HUES64 (cell line): Measurements from ENCODE around the gene ADIPOR2.

Experiments used
- H3K27ac ChIP-seq: 2 replicates; pipeline ENCODE4 v1.7.0; 2013; ENCODE audit warnings: low read depth, low read length, inconsistent platforms
- H3K27me3 ChIP-seq: 2 replicates; pipeline ENCODE4 v1.6.1; 2013; ENCODE audit warnings: mild to moderate bottlenecking, low read length; ENCODE audit not compliant: insufficient read depth
- H3K36me3 ChIP-seq: 2 replicates; pipeline ENCODE4 v1.6.1; 2013; ENCODE audit warnings: mild to moderate bottlenecking, low read length; ENCODE audit not compliant: insufficient read depth
- H3K4me1 ChIP-seq: 2 replicates; pipeline ENCODE4 v1.6.1; 2013; ENCODE audit warnings: mild to moderate bottlenecking, low read length, moderate library complexity; ENCODE audit not compliant: insufficient read depth
- H3K4me3 ChIP-seq: 2 replicates; pipeline ENCODE4 v1.5.1; 2013; ENCODE audit warnings: mild to moderate bottlenecking, low read length, moderate library complexity
- H3K9ac ChIP-seq: 2 replicates; pipeline ENCODE4 v1.6.1; 2013; ENCODE audit warnings: mild to moderate bottlenecking, low read depth, low read length
- H3K9me3 ChIP-seq: 2 replicates; pipeline ENCODE4 v1.6.1; 2013; ENCODE audit warnings: low read depth, low read length; ENCODE audit not compliant: insufficient read depth
- WGBS: fragments of 150-250, 120-280 bp; methylation state at CpG from one replicate; pipeline ENCODE4 v1.1.7; 2013; ENCODE audit warnings: missing lambda C conversion rate; 5-methylcytosine and 5-hydroxymethylcytosine counted together

Gene ADIPOR2

DNA sequence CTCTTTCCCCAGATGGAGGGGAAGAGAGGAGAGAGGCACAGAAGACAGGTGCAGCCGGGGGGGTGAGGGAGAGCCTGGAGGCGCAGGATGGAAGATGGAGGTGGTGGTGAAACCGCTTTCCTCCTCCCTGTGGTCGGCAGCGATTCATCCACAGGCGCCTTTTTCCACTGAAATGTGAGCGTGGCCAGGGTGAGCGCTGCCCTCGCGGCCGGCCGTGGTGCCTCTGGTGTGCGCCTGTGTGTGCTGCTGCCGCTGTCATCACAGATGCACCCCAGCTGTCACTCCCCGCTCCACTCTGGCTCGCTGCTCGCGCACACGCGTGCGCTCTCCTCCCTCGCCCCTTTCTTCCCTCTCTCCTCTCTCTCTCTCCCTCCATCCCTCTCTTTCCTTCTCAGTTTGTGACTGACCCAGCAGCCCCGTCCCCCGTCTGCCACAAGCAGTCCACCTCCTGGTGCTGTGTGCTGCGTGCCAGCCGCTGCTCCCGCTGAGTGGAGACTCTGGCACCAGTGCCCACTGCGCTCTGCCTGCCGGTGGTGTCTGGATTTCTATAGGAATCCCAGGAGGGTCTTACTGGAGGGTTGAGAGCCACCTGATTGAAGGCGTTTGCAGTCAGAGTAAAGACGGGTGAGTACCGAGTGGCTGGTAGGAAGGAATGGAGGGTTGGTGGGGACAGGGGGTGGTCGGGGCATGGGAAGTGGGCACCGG is 129.5 kb downstream of the ADIPOR2 start, which contains the start of gene LRTM2:
LRTM2 (plus strand) TSS at position 375 of the 705 bp plus-strand sequence. CDS start 7,584 bp downstream, outside the sequence.
- peak within 1 kb of the TSS; percentile 39 for H3K4me3 ChIP-seq
- H3K9ac ChIP-seq, result no peak within 1 kb of the TSS
- 28% methylated on average over 34 of the region's 34 CpGs for WGBS
- peaks cover 40% of the 10 kb centered on the region for H3K27me3 ChIP-seq
- H3K4me1 ChIP-seq, result no peaks in the 10 kb centered on the region
- H3K9me3 ChIP-seq, result no peaks in the 10 kb centered on the region
- no peaks in the 10 kb centered on the region for H3K36me3 ChIP-seq
- no peak within 1 kb of the TSS for H3K27ac ChIP-seq

GRCh38 chr12:1820896-1821291 is 130.0 kb downstream of the ADIPOR2 start:
- H3K9ac ChIP-seq, result no peak overlapping the region
- WGBS, result 87% methylated on average over 11 of the region's 11 CpGs
- no peak overlapping the region; the same call in 1 of the 2 replicates for H3K4me3 ChIP-seq
- H3K27me3 ChIP-seq, result peaks cover 40% of the 10 kb centered on the region
- H3K36me3 ChIP-seq, result no peaks in the 10 kb centered on the region
- no peak overlapping the region for H3K27ac ChIP-seq
- no peaks in the 10 kb centered on the region for H3K4me1 ChIP-seq
- H3K9me3 ChIP-seq, result no peaks in the 10 kb centered on the region

DNA sequence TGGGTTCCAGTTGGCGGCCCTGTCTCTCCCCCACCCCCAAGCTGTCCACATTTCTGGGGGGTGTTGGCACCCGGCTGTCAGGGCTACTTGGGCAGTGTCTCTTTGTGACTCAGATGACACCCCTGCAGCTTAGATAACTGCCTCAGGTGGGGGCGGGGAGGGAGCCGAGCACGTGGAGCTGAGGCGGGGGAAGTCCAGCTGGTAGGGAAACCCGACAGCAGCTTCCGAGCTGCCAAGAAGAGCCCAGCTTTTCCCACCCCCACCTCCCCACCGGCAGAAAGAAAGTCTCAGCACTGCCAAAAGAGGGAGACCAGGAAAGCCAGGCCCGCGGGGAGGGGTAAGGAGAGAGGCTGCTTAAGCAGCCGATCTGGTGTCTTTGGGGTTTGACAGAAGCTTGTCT is 130.9 kb downstream of the ADIPOR2 start:
- H3K9me3 ChIP-seq, result no peaks in the 10 kb centered on the region
- no peak overlapping the region for H3K27ac ChIP-seq
- no peaks in the 10 kb centered on the region for H3K4me1 ChIP-seq
- 36% methylated on average over 9 of the region's 12 CpGs for WGBS
- H3K9ac ChIP-seq, result no peak overlapping the region
- peaks cover 40% of the 10 kb centered on the region for H3K27me3 ChIP-seq
- H3K36me3 ChIP-seq, result no peaks in the 10 kb centered on the region
- no peak overlapping the region for H3K4me3 ChIP-seq

GRCh38 chr12:1822699-1823098 is 131.8 kb downstream of the ADIPOR2 start:
- Histone ChIP-seq H3K4me3 (no peak overlapping the region), H3K27me3 (peaks cover 40% of the 10 kb centered on the region), H3K36me3 (no peaks in the 10 kb centered on the region), H3K9ac (no peak overlapping the region), H3K9me3 (no peaks in the 10 kb centered on the region), H3K4me1 (no peaks in the 10 kb centered on the region), H3K27ac (no peak overlapping the region)
- 77% methylated on average over 11 of the region's 11 CpGs for WGBS

DNA sequence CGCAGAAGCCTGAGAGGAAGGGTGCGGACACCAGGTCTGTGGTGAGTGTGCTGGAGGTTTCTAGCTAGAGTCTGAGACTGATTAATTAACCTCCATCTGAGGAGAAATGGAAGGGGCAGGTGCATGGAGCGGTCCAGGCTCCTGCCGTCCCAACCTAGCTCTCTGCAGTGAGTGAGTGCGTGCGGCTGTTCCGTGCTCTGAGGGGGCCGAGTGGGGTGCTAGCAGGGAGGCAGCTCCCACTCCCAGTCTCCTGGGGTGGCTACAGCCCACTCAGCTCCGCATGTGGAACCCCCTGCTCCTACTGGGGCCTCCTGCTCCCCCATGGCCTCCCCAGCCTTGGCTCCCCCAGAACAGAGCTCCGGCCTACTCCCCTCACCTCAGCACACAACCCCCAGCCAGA is 132.4 kb downstream of the ADIPOR2 start:
- 94% methylated on average over 10 of the region's 10 CpGs for WGBS
- H3K9ac ChIP-seq, result no peak overlapping the region
- H3K9me3 ChIP-seq, result no peaks in the 10 kb centered on the region
- H3K4me3 ChIP-seq, result no peak overlapping the region
- H3K36me3 ChIP-seq, result no peaks in the 10 kb centered on the region
- no peak overlapping the region for H3K27ac ChIP-seq
- no peaks in the 10 kb centered on the region for H3K4me1 ChIP-seq
- H3K27me3 ChIP-seq, result peaks cover 40% of the 10 kb centered on the region

DNA sequence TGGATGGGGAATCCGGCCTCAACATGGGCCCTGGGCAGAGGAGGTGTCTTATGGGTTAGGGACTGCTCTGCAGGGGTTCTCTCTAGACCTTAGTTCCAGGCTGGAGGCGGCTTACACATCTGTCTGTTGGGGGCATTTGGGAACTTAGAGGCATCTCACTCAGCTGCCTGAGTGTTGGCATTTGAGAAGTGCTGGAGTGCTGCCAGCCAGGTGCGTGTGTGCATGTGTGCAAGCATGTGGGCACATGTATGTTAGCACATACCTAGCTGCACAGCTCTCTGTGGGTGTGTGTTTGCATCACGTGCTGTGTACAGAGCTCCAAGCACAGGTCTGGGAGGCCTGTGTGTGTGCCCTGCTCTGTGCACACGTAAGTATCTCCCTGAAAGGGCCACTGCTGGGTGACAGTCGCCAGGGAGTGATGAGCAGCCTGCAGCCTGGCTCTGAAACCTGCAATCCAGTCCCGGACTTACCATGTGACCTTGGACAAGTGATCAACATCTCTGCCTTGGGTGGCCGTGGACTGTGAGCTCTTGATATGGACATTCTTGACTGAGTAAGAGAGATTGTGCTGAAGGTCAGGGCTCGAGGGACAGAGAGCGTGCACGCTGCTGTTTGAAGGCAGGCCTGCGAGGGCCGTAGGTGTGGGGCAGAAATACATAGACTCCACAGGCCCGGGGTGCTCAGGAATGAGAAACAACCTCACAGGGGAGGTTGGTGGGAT is 134.7 kb downstream of the ADIPOR2 start:
- Histone ChIP-seq H3K4me3 (no peak overlapping the region), H3K9me3 (no peaks in the 10 kb centered on the region), H3K27ac (no peak overlapping the region), H3K36me3 (no peaks in the 10 kb centered on the region), H3K27me3 (peaks cover 33% of the 10 kb centered on the region), H3K4me1 (no peaks in the 10 kb centered on the region; the same call in 1 of the 2 replicates), H3K9ac (no peak overlapping the region)
- WGBS, result 89% methylated on average over 14 of the region's 14 CpGs

DNA sequence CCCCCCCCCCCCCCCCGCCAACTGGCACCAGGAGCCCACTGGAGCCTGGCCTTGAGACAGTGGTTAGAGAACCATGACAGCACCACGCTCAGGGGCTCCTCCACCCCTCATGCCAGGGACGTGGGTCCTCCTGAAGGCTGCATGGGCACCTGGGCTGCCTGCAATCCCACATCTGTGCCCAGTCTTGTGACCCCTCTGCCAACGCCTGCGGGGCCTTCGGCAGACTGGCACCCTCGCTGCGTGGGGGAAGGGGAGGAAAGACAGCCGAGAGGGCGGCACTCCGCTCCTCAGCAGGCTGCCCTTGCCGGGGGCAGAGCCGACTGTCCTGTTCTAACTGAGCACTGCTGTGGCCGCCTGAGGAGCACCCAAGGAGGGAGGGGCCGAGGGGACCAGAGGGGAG is 135.5 kb downstream of the ADIPOR2 start:
- no peak overlapping the region for H3K4me3 ChIP-seq
- no peaks in the 10 kb centered on the region for H3K36me3 ChIP-seq
- 90% methylated on average over 14 of the region's 15 CpGs for WGBS
- H3K27ac ChIP-seq, result no peak overlapping the region
- no peaks in the 10 kb centered on the region; the same call in 1 of the 2 replicates for H3K4me1 ChIP-seq
- no peaks in the 10 kb centered on the region for H3K9me3 ChIP-seq
- H3K9ac ChIP-seq, result no peak overlapping the region
- peaks cover 29% of the 10 kb centered on the region for H3K27me3 ChIP-seq

DNA sequence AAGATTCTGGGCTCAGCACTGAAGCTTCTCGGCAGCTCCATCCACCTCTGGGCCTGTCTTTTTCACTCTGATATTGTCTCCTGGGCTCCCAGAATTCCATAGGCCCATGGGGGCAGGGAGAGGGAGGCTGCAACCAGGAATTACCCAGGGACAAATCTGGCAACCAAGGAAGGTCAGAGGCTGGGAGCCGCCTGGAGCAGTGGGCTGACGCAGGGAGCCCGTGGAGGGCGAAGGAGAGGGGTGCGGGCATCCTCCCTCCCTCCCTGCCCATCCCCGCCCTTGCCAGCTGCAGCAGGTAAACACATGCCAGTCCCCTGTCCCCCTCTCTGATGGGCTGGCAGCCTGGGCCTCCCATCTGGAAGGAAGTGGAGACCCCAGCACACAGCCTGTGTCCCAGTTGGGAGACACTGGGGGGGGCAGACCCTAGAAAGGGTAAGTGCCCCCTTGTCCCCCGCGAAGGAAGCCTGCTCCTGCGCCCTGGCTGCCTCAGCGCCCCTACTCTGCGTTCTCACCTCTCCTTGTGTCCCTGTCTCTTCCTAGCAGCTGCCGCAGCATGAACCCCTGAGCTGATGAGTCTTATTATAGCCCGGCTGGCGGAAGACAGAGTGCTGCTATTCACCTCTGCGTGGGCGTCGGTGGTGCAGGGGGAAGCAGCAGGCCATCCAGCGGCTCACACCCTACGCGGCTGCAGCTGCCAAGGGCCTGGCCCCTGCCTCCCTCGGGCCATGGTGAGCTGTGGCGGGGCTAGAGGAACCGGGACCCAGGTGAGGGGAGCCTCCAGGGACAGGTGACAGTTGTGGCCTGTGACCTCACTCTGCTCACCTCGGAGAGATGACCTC is 136.2 kb downstream of the ADIPOR2 start:
- peaks cover 27% of the 10 kb centered on the region for H3K27me3 ChIP-seq
- WGBS, result 87% methylated on average over 25 of the region's 25 CpGs
- H3K36me3 ChIP-seq, result no peaks in the 10 kb centered on the region
- no peaks in the 10 kb centered on the region; the same call in 1 of the 2 replicates for H3K4me1 ChIP-seq
- H3K4me3 ChIP-seq, result no peak overlapping the region
- H3K9me3 ChIP-seq, result no peaks in the 10 kb centered on the region
- no peak overlapping the region for H3K9ac ChIP-seq
- no peak overlapping the region for H3K27ac ChIP-seq

GRCh38 chr12:1827826-1828805 is 137.2 kb downstream of the ADIPOR2 start:
- Histone ChIP-seq H3K27ac (no peak overlapping the region), H3K36me3 (no peaks in the 10 kb centered on the region), H3K9me3 (no peaks in the 10 kb centered on the region), H3K27me3 (peaks cover 21% of the 10 kb centered on the region), H3K9ac (no peak overlapping the region), H3K4me1 (no peaks in the 10 kb centered on the region; the same call in 1 of the 2 replicates), H3K4me3 (no peak overlapping the region)
- 87% methylated on average over 38 of the region's 38 CpGs for WGBS

- H3K4me1 ChIP-seq, result no peaks in the 10 kb centered on the region; the same call in 1 of the 2 replicates
- H3K9ac ChIP-seq, result no peak overlapping the region
- peaks cover 20% of the 10 kb centered on the region for H3K27me3 ChIP-seq
- H3K27ac ChIP-seq, result no peak overlapping the region
- WGBS, result 86% methylated on average over 16 of the region's 16 CpGs
- no peak overlapping the region for H3K4me3 ChIP-seq
- no peaks in the 10 kb centered on the region for H3K9me3 ChIP-seq
- H3K36me3 ChIP-seq, result no peaks in the 10 kb centered on the region
Observed at GRCh38 chr12:1828856-1829255, 138.0 kb downstream of the ADIPOR2 start.
